GM12892 (cell line): Measurements from ENCODE around the gene CUL4A.

Experiments
- POLR2A ChIP-seq: IDR thresholded peaks from 2 replicates; pipeline ENCODE4 v1.6.1; 2011; ENCODE audit warnings: low read depth, low read length, control low read depth
- TAF1 ChIP-seq: IDR thresholded peaks from 2 replicates; pipeline ENCODE4 v1.6.1; 2011; ENCODE audit warnings: low read depth, mild to moderate bottlenecking, control low read depth, low read length, borderline replicate concordance

DNA sequence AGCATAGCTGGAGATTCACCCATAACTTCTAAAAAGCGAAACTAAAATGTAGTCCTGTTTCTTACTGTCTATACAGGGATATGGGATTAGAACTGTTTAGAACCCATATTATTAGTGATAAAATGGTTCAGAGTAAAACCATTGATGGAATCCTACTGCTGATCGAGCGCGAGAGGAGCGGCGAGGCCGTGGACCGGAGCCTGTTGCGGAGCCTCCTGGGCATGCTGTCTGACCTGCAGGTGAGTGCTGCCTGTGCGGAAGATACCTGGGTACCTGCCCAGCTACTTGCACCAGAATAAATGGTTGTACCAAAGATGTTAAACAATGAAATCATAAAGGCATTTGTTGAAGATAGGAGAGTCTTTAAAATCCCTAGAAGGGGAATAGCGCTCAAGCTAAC is 23.7 kb downstream of the CUL4A start:
- TF ChIP-seq POLR2A: no peak
- no peak for TF ChIP-seq TAF1
